Measurements from ENCODE around the gene TECTA.

- no peak for TF ChIP-seq CTCF (IDR thresholded peaks at IDR 0.05)
- TF ChIP-seq ZFX (IDR thresholded peaks at IDR 0.05; ENCODE audit: borderline replicate concordance): no peak
Measured at GRCh38 chr11:121082670-121083069, 18.4 kb upstream of the TECTA start.

All from 22Rv1 (cell line).